Natural killer cell (primary cell): ENCODE data around the gene PCDHB5. TPM values are rescaled to one million over a fixed set of nuclear protein-coding genes. Genes with fewer than 3 reads are reported as not detected.
"Not testable (repeated sequence)": the region's sequence is repeated elsewhere in the genome, so short reads cannot be mapped to it uniquely, and the experiment has no call there.

ENCODE experiments used
- ATAC-seq, 3 donors: fragments of 150-1000 bp in 2 of 3; fragments of 200-7000 bp in 1 of 3; cut with Tn5 transposase; 1 replicate in 1 of 3; 2 replicates in 2 of 3; pipeline ENCODE4 v1.10.0; 2021; ENCODE audit warnings: mild to moderate bottlenecking in 2 of 3, moderate library complexity in 2 of 3
- DNase-seq, 2 donors: peaks; one replicate each; pipeline versions ENCODE4 v3.0.0 to v3.0.0-alpha.2; 2013 to 2021; ENCODE audit warnings: mixed read lengths in 1 of 2
- H3K27ac ChIP-seq: one replicate; pipeline ENCODE4 v1.5.1; 2013; ENCODE audit warnings: mild to moderate bottlenecking, low read length
- H3K27me3 ChIP-seq: one replicate; pipeline ENCODE4 v1.6.1; 2013; ENCODE audit warnings: low read length; ENCODE audit not compliant: control insufficient read depth, insufficient read depth
- H3K36me3 ChIP-seq: one replicate; pipeline ENCODE4 v1.6.1; 2013; ENCODE audit warnings: low read length; ENCODE audit not compliant: control insufficient read depth, insufficient read depth
- H3K4me1 ChIP-seq: one replicate; pipeline ENCODE4 v1.6.1; 2013; ENCODE audit warnings: low read length; ENCODE audit not compliant: control insufficient read depth, insufficient read depth
- H3K4me3 ChIP-seq: one replicate; pipeline ENCODE4 v1.5.1; 2013; ENCODE audit warnings: low read length
- H3K9me3 ChIP-seq: one replicate; pipeline ENCODE4 v1.6.1; 2013; ENCODE audit warnings: low read length; ENCODE audit not compliant: control insufficient read depth, insufficient read depth
- H3K27ac Mint-ChIP-seq, 2 donors: one replicate each; pipeline ENCODE4 v1.8.0; 2022; ENCODE audit warnings: mild to moderate bottlenecking in 2 of 2, mixed read lengths in 2 of 2, moderate library complexity in 1 of 2
- H3K27me3 Mint-ChIP-seq, 2 donors: one replicate each; pipeline ENCODE4 v1.8.0; 2022; ENCODE audit warnings: low read depth in 2 of 2, mixed read lengths in 2 of 2
- H3K36me3 Mint-ChIP-seq: one replicate; pipeline ENCODE4 v1.8.0; 2022; ENCODE audit warnings: mixed read lengths
- H3K4me1 Mint-ChIP-seq, 2 donors: one replicate each; pipeline ENCODE4 v1.8.0; 2022; ENCODE audit warnings: mixed read lengths in 2 of 2
- H3K4me3 Mint-ChIP-seq: one replicate; pipeline ENCODE4 v1.8.0; 2022; ENCODE audit warnings: mild to moderate bottlenecking, moderate library complexity, mixed read lengths
- H3K9me3 Mint-ChIP-seq, 2 donors: one replicate each; pipeline ENCODE4 v1.8.0; 2022; ENCODE audit warnings: mixed read lengths in 2 of 2
- CTCF ChIP-seq: fragments of 200-600 bp; IDR thresholded peaks from one replicate; pipeline ENCODE4 v1.8.0; 2022; ENCODE audit warnings: antibody characterized with exemption
- WGBS: methylation state at CpG from one replicate; pipeline ENCODE4 v1.1.7; 2013; ENCODE audit warnings: missing lambda C conversion rate; ENCODE audit not compliant: insufficient coverage; 5-methylcytosine and 5-hydroxymethylcytosine counted together
- intact Hi-C: fragments of 100-400 bp; cut with micrococcal nuclease; formaldehyde crosslinking; loops from one replicate; pipeline ENCODE4 v1.14.2; 2022
- total RNA-seq, 4 donors: library from RNA; stranded (reverse); fragments of 120-200 nt in 1 of 4; gene quantifications; one replicate each; pipeline versions ENCODE4 v1.2.3 to v1.2.4, GENCODE V29; 2013 to 2022

Gene PCDHB5
- total RNA-seq, 3 donors from 2014 or later (not counting 1 experiment from before 2014, with no cell fraction given): not detected

GRCh38 chr5:141155540-141156374 lies 20.8 kb downstream of the PCDHB5 start:
- no peak overlapping the region for H3K4me3 Mint-ChIP-seq
- intact Hi-C loops: no loop called here
- WGBS: 38% methylated on average over 20 of the region's 21 CpGs
- Histone ChIP-seq H3K9me3 (peaks cover 16% of the 10 kb centered on the region), H3K36me3 (no peaks in the 10 kb centered on the region), H3K4me1 (no peaks in the 10 kb centered on the region), H3K27me3 (peaks cover 6% of the 10 kb centered on the region), H3K4me3 (no peak overlapping the region), H3K27ac (no peak overlapping the region)
- H3K4me1 Mint-ChIP-seq: no peaks in the 10 kb centered on the region
- peaks cover 0 to 19% of the 10 kb centered on the region in 2 donors for H3K27me3 Mint-ChIP-seq
- H3K36me3 Mint-ChIP-seq: peaks cover 24% of the 10 kb centered on the region
- no peak for TF ChIP-seq CTCF
- no peak overlapping the region for H3K27ac Mint-ChIP-seq
- H3K9me3 Mint-ChIP-seq: peaks cover 5 to 6% of the 10 kb centered on the region in 2 donors
- ATAC-seq: no peak
- DNase-seq: no peak

GRCh38 chr5:141157356-141157755 lies 22.4 kb downstream of the PCDHB5 start:
- Mint-ChIP-seq H3K27me3 (peaks cover 0 to 16% of the 10 kb centered on the region in 2 donors), H3K36me3 (peaks cover 24% of the 10 kb centered on the region)
- ATAC-seq, intact Hi-C loops, H3K4me3 ChIP-seq, H3K27me3 ChIP-seq, H3K4me3 Mint-ChIP-seq, H3K4me1 Mint-ChIP-seq, H3K9me3 Mint-ChIP-seq, H3K27ac ChIP-seq, H3K27ac Mint-ChIP-seq, DNase-seq, H3K36me3 ChIP-seq, H3K4me1 ChIP-seq: not testable (repeated sequence)
- H3K9me3 ChIP-seq: peaks cover 12% of the 10 kb centered on the region
- WGBS: 41% methylated on average over 29 of the region's 38 CpGs

- DNase-seq, ATAC-seq, H3K4me1 ChIP-seq, intact Hi-C loops, H3K36me3 ChIP-seq, H3K4me3 ChIP-seq, H3K27me3 ChIP-seq, H3K27ac ChIP-seq, H3K4me3 Mint-ChIP-seq, H3K27ac Mint-ChIP-seq, H3K4me1 Mint-ChIP-seq, H3K9me3 Mint-ChIP-seq: not testable (repeated sequence)
- Mint-ChIP-seq H3K27me3 (peaks cover 0 to 15% of the 10 kb centered on the region in 2 donors), H3K36me3 (peaks cover 22% of the 10 kb centered on the region)
- 45% methylated on average over 19 of the region's 28 CpGs for WGBS
- peaks cover 12% of the 10 kb centered on the region for H3K9me3 ChIP-seq
Observed at GRCh38 chr5:141157901-141158300, 22.9 kb downstream of the PCDHB5 start.

GRCh38 chr5:141172381-141173204 lies 37.6 kb downstream of the PCDHB5 start, which contains the start of gene PCDHB7:
TSS of gene PCDHB7 (plus strand) at chr5:141172644. CDS start at chr5:141172836, 192 bp downstream.
- 40% methylated on average over 19 of the region's 20 CpGs for WGBS
- Histone ChIP-seq H3K4me1 (no peaks in the 10 kb centered on the region), H3K27me3 (no peaks in the 10 kb centered on the region), H3K9me3 (peaks cover 6% of the 10 kb centered on the region), H3K36me3 (no peaks in the 10 kb centered on the region), H3K27ac (no peak within 1 kb of the TSS), H3K4me3 (no peak within 1 kb of the TSS)
- ATAC-seq: no peak
- H3K27ac Mint-ChIP-seq: no peak within 1 kb of the TSS
- H3K9me3 Mint-ChIP-seq: peaks cover 2 to 9% of the 10 kb centered on the region in 2 donors
- H3K36me3 Mint-ChIP-seq: no peaks in the 10 kb centered on the region
- TF ChIP-seq CTCF: no peak
- H3K4me3 Mint-ChIP-seq: no peak within 1 kb of the TSS
- DNase-seq: peak in 1 of 2 donors; percentile 48
- peaks cover 0 to 11% of the 10 kb centered on the region in 2 donors for H3K27me3 Mint-ChIP-seq
- intact Hi-C loops: no loop called here
- H3K4me1 Mint-ChIP-seq: no peaks in the 10 kb centered on the region

- H3K9me3 ChIP-seq, H3K4me3 ChIP-seq, H3K36me3 Mint-ChIP-seq, ATAC-seq, H3K9me3 Mint-ChIP-seq, H3K4me1 ChIP-seq, DNase-seq, H3K4me1 Mint-ChIP-seq, H3K27ac Mint-ChIP-seq, H3K27ac ChIP-seq, H3K36me3 ChIP-seq, H3K27me3 ChIP-seq, H3K4me3 Mint-ChIP-seq, intact Hi-C loops: not testable (repeated sequence)
- H3K27me3 Mint-ChIP-seq: peaks cover 0 to 11% of the 10 kb centered on the region in 2 donors
- 50% methylated on average over 77 of the region's 79 CpGs for WGBS
Observed at GRCh38 chr5:141174291-141175104, 39.5 kb downstream of the PCDHB5 start.
